ENCODE data around the gene L2HGDH.
"Not testable (repeated sequence)": the region's sequence is repeated elsewhere in the genome, so short reads cannot be mapped to it uniquely, and the experiment has no call there.

L2HGDH gene

DNA sequence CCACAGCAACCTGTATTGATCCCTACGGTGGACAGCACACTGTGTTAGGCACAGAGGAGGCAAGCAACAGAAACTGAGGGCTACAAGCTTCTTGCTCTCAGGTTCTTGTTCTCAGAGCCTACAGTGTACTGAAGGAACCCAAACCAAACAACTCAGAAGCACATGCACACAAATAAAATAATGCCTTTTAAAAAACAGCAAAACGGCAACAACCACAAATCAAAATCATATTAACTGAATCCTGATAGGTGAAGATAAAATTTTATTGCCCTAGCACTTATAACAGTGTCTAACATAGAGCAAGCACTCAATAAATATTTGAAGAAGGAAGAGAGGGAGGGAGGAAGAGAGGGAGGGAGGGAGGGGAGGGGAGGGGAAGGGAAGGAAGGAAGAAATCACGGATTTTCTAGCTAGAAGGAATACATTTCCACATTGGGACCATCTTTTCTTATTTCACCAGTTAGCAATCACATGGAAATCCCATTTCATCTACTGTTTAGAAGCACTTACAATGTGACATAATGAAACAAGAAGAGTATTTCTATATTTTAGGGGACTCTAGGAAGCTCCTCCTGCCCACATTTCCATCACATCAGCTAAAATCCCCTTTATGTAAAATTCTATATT, 27.3 kb upstream of the L2HGDH start:
- DNase-seq (ENCODE audit: low read depth in 3 of 3): no peak

DNA sequence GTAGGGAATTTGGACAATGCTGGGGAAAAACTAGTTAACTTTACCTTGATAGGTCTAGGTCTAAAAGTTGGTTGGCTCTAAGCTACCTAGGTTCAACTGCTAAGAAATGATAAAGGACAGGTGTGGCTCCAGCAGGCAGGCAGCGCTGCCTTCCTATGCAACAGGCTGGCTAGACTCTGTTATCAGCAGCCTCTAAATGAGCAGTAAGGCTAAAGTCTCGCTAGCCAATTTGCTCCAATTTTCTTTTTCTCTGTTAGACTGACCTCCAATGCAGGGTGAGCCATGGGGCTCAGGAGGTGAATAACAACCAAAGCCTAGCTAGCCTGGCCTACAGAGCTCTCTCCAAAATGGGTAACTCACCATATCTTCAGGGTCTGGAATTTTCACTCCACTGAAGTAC, 26.6 kb upstream of the L2HGDH start:
- no peak for DNase-seq (ENCODE audit: low read depth in 3 of 3)

DNA sequence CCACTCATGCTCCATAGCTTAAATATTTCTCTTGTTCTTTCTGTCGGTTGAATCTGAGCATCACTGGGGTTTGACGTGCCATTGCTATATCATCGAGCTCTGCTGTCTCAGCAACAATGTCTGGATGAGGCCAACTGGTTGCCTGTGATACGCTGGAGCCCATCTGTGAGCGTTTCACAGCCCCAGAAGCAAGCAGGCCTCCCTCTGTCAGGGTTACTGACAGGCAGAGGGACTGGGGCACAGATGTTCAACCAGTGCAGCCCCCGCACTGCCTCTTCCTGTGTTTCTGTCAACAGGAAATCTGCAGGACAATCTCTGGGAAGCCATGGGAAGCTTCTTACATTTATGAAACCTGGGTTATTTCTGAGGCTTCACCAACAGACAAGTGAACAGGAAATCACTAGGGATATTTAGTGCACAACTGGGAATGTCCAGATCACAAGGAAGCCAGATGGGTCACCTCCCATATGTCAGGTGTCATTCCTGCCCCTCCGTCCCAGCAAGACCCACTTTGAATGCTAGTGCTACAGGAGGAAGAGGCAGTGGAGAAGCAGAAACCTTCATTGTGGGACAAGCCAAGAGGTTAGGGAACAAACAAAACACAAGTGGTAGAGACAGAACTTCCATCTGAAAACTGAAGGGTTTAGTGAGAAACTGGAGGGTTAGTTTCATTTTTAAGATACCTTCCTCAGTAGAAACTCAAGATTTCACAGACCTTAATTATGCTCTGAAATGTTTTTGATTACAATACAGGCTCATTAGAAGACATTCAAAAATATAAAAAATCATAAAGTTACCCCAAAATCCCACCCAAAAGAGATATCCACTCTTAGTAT, 24.2 kb upstream of the L2HGDH start:
- DNase-seq (ENCODE audit: low read depth in 3 of 3): no peak

DNA sequence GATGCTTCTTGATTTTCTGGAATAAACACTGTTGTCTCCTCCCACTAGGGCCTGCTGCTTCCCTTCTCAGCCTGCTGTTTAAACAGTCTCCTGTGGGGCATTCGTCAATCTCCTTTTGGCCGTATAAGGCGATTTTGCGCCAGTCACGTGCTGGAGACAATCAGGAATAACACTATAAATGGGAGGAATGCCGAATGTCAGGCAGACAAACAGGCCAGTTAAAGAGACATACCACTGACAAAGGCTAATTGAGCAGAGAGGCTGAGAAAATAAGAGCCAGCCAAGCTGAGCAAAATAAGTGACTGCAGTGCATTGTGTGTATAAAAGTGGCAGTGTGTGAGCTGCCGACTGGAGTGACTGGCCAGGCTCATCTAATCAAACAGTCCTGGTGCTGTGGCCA, 23.4 kb upstream of the L2HGDH start:
- no peak for DNase-seq (ENCODE audit: low read depth in 3 of 3)

DNA sequence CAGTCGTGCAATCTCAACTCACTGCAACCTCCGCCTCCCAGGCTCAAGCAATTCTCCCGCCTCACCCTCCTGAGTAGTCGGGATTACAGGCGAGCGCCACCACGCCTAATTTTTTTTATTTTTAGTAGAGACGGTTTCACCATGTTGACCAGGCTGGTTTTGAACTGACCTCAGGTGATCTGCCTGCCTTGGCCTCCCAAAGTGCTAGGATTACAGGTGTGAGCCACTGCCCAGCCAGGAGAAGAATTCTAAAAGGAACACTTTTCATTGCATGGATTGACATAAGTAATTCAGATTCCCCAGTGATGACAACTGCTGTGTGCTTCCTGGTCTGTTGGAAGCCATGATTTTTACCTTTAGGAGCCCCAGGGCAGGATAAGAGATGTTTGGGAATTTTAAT, 22.2 kb upstream of the L2HGDH start:
- DNase-seq (ENCODE audit: low read depth in 3 of 3): no peak

DNA sequence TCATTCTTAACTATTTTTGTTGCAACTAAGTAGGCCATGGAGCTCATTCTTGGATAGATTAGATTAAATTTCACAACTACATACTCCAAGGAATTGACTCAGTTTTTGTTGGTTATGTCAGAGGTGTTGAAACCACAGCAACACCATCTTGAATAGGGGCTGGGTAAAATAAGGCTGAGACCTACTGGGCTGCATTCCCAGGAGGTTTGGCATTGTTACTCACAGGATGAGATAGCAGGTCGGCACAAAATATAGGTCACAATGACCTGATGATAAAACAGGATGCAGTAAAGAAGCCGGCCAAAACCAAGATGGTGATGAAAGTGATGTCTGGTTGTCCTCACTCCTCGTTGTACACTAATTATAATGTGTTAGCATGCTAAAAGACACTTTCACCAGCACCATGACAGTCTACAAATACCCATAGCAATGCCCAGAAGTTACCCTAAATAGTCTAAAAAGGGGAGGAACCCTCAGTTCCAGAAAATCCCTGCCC, 21.0 kb upstream of the L2HGDH start:
- DNase-seq (ENCODE audit: low read depth in 3 of 3): no peak

DNA sequence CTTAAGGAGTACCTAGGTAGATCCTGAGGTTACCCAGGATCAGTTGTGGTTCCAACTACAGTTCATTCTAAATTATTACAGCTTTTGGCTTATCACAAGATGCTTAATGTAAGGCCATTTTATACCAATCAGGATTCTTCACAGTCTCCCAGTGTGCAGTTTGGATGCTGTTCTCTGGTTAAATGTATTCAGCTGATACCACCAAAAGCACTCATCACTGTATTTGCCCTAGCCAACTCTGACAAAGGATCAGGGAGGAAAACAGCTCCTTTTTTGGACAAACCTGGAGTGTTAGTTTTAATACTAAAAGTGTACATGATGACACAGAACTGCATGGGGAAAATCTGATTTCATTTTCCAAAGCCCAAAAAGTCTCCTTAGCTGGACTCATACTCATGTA, 19.6 kb upstream of the L2HGDH start:
- no peak for DNase-seq (ENCODE audit: low read depth in 3 of 3)

DNA sequence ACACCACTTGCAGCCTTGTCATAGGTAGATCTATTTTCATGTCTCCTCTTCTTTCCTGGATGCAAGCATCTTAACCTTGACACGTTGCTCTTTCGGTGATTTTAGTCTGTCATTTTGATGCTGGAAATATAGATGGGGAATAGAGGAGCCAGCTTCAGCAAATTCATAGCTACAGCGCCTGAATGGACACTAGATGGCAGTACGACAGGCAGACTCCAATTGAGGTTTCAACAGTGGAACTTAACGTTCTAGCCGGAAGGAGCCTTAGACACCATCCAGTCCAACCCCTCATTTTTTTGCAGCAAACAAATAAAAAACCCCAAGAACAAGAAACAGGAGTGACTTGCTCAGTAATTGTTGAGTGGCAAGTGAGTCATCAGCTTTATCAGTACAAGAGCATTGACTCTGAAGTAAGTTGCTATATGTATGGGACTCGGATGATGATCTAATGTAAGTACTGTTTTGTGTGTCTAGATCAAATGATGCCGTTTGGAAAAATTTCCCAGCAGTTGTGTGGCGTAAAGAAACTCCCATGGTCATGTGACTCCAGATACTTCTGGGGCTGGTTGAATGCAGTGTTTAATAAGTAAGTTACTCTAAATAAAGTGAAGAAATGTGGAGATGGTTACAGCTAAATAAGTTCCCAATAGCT, 9.1 kb upstream of the L2HGDH start:
- DNase-seq (ENCODE audit: low read depth in 3 of 3): peak in 2 of 3 experiments; percentile 40 to 52

DNA sequence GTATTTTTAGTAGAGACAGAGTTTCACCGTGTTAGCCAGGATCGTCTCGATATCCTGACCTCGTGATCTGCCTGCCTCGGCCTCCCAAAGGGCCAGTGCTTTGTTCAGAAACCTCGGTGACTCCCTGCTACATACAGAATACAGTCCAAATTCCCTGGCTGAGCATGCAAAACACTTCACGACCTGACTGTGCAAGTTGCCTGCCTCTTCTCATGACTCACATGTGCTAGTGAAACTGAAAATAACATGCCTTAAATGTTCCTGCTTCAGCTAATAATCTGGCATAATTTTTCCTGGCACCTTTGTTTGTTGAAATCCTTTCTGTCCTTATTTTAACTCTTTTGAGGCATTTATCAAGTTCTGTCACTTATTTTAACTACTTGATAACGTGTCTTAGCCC, 8.3 kb upstream of the L2HGDH start:
- no peak for DNase-seq (ENCODE audit: low read depth in 3 of 3)

DNA sequence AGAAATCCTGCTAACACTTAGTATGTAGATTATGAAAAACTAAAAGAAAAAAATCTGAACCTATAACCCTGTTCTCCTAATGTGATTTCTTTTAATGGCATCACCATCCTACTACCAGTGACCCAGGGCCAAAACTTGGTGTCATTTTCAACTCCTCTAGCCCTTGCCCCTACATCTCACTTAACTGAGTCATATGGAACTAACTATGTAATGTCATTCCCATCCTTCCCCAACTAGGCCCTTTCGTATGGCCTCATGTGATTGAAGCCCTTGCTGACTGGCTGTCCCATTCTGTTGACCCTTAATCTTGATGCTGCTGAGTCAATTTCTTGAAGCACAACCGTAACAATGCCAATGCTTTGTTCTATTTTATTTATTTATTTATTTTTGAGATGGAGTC, 7.7 kb upstream of the L2HGDH start:
- DNase-seq (ENCODE audit: low read depth in 3 of 3): no peak

DNA sequence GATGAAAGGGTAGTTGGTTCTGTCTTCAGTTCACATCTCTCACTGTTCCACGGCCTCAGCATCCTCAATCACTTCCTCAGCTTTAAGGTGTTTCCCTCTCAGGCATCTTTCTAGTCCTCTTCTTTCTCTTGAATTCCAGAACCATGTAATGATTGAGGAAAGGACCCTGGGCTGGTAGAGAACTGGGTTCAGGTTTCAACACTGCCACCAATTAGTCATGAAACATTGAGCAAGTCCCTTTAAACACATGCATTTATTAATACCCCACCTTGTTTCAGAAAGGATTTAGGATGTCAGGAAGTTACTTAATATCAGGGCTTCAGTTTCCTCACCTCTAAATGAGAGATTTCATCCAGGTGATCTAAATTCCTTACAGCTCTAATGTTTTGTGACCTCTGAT, 7.3 kb upstream of the L2HGDH start:
- DNase-seq (ENCODE audit: low read depth in 3 of 3): no peak

DNA sequence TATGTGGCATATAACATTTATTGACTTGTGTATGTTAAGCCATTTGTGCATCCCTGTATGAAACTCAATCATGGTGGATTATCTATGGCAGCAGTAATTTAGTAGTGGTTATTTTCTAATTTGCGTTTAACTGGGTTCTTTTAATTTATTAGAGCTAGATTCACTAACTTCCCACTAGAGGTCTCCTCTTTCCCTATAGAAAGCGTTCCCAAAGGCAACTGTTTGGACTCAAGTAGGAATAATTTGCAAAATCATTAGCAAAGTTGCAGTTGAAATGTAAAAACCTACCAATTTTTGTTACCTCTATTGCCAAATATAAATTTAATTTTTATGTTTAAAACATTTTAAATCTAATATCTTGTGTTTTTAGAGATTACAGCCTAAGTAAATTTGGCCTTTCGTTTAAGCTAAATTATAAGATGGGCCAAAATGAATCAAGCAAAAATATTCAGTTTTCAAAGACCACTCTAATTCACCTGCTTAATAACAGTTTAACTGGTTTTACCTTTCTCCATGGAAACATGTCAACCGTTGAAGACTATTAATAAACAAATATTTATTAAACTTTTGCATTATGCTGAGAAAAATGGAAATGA, 6.1 kb upstream of the L2HGDH start:
- no peak for DNase-seq (ENCODE audit: low read depth in 3 of 3)

DNA sequence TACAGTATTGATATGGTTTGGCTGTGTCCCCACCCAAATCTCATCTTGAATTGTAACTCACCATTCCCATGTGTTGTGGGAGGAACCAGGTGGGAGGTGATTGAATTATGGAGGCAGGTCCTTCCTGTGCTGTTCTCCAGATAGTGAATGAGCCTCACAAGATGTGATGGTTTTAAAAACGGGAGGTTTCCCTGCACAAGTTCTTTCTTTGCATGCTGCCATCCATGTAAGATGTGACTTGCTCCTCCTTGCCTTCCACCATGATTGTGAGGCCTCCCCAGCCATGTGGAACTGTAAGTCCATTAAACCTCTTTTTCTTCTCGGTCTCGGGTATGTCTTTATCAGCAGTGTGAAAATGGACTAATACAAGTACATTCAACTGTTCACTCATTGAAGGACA, 2.1 kb upstream of the L2HGDH start:
- DNase-seq (ENCODE audit: low read depth in 3 of 3): not testable (repeated sequence)

DNA sequence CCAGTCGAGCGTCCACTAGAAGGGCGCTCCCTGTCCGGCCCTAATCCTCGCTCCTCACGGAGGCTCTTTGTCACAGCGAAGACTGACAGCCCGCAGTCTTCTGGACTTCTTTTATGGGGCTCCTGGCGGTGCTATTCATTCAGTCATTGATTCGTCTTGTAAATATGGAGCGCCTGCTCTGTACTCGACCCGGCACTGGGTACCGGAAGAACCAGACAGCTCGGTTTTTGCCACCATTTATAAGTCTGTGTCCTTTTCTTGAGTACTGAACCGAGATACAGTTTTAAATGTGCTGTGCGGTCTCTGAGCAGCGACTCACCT, 665 bp upstream of the L2HGDH start:
- DNase-seq (ENCODE audit: low read depth in 3 of 3): no peak

DNA sequence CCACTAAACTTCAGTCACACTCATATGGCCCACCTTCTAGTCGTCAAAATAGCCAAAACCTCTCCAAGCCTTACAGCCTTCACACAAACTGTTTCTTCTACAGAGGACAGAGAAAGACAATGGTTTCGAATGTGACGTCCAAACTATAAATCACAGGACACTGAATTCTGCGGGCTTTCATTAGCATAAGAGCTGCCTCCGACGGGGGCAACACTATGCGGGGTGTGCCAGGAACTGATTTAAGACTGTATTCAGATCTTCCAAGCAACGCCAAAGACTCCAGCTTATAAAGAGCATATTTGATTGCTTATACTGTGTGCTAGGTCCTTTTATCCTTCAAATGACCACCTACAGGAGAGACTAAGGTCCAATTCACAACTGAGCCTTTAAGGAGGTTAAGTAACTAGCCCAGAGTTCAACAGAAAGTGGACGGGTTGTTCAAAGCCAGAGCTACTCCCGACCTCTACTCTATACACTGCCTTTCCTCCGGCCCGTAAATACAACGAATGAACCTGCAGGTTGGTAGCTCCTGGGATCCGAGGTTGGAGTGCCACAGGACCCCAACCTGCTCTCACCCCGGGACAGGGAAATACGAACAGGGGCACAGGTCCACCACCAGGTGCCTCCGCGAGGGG, 575 bp downstream of the L2HGDH start:
- DNase-seq (ENCODE audit: low read depth in 3 of 3): no peak

DNA sequence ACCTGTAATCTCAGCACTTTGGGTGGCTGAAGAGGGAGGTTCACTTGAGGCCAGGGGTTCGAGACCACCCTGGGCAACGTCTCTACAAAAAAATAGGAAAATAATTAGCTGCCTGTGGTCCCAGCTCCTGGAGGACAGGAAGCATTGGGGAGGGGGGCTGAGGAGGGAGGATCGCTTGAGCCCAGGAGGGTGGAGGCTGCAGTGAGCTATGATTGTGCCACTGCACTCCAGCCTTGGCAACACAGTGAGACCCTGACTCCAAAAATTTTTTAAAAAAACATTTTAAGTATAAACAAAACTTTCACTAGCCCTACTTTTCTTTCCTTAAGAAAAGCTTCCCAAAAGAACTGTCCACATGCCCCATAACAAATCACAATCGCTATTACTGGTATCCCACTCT, 1.6 kb downstream of the L2HGDH start:
- DNase-seq (ENCODE audit: low read depth in 3 of 3): no peak

DNA sequence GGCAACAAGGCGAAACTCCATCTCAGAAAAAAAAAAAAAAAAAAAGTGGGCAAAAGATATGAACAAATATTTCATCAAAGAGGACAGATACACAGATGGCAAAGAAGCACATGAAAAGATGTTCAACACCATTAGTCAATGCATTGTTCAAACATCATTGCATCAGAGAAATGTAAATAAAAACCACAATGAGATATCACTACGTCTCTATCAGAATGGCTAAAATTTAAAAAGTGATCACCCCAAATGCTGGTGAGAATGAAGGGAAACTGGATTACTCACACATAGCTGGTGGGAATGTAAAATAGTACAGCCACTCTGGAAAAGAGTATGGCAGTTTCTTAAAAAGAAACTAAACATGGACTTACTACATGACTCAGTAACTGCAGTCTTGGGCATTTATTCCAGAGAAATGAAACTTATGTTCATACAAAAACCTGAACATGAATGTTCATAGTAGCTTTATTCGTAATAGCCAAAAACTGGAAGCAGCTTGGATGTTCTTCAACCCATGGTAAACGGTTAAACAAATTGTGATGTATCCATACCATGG, 3.6 kb downstream of the L2HGDH start:
- no peak for DNase-seq (ENCODE audit: low read depth in 3 of 3)

DNA sequence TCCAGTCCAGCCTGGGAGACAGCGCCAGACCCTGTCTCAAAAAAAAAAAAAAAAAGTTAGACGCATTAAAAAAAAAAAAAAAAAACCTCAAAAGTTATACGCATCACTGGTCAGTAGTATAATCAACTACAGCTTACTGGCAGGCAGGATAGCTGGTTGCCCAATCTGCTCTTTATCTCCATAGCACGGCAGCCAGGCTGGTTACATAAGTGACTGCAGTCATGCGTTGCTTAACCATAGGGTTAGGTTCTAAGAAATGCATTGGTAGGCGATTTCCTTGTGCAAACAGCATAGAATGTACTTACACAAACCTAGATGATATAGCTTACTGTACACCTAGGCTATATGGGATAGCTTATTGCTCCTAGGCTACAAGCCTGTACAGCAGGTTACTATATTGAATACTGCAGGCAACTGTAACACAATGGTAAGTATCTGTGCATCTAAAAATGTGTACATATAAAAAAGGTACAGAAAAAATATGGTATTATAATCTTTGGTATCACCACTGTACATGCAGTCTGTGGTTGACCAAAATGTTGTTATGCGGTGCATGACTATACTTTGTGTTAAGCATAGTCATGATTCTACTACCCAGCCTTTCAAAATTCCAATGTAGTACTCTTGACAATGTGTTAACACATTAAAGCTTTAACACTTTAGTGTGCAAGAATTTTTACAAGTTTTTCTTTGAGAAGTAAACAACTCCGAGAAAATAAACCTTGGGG, 8.1 kb downstream of the L2HGDH start:
- no peak for DNase-seq (ENCODE audit: low read depth in 3 of 3)

DNA sequence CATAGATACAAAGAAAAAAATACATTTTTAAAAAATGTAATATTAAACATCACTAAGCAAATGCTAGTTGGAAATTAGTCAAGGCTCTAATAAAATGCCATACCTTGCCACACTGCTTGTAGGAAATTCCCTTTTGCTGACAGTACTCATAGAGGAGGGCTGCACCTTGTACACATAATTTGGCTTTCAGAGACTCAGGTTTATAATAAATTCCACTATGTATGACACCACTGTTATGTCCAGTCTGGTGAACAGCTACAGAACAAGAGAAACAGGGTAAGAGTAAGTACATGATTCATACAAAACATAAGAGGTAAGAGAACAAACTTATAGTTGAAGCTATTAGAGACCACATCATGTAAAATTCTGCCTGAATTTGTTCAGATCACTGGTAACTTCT, 10.1 kb downstream of the L2HGDH start:
- no peak for DNase-seq (ENCODE audit: low read depth in 3 of 3)

DNA sequence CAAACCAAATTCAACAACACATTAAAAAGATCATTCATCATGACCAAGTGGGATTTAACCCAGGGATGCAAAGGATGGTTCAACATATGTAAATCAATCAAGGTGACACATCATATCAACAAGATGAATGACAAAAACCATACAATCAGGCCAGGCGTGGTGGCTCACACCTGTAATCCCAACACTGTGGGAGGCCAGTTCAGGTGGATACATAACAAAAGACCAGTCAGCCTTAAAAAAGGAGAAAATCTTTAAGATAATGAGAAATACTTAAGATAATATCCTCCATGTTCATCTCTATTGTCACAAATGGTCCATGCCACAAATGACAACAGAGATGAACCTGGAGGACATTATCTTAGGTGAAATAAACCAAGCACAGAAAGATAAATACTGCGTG, 12.4 kb downstream of the L2HGDH start:
- no peak for DNase-seq (ENCODE audit: low read depth in 3 of 3)

DNA sequence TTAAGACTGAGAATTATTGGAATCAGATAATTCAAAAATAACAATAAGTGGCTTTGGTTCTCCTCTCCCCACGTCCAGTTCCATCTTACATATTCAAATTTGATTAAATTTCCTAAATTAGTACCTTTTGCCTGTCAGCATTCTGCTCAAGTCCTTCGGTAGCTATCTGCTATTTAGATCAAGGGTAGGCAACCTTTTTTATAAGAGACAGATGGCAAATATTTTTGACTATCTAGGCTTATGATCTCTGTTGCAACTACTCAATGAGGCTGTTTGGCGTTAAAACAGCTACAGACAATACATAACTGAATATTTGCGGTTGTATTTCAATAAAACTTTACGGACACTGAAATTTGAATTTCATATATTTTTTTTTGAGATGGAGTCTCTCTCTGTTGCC, 21.7 kb downstream of the L2HGDH start:
- DNase-seq (ENCODE audit: low read depth in 3 of 3): no peak
